ENCODE data around the gene EIF2AK2.

EIF2AK2 gene

DNA sequence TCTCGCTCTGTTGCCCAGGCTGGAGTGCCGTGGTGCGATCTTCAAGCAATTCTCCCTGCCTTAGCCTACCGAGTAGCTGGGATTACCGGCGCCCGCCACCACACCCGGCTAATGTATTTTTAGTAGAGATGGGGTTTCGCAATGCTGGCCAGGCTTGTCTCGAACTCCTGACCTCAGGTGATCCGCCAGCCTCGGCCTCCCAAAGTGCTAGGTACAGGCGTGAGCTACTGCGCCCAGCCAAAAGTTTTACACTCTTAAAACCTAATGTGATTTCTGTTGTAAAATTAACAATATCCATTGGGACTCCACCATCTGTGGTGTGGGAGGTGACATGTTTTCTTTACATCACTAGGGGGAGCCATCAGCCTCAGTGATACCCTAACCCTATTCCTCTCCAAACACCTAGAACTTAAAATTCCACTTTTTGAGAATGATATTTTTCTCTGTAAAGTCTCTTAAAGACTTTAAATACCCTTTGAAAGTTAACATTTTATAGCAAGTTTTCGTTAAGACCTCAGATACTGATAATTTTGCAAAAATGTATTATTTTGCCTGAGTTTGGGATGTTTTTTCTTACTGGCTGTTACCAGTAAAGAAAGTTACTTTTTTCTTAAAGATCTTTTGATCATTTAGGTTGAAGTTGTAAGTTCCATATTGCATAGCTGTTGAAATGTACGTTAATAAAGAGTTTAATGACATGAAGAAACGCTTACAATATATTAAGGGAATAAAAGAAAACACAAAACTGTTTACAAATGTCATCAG, 11.6 kb upstream of the EIF2AK2 start:
- DNase-seq = no peak

DNA sequence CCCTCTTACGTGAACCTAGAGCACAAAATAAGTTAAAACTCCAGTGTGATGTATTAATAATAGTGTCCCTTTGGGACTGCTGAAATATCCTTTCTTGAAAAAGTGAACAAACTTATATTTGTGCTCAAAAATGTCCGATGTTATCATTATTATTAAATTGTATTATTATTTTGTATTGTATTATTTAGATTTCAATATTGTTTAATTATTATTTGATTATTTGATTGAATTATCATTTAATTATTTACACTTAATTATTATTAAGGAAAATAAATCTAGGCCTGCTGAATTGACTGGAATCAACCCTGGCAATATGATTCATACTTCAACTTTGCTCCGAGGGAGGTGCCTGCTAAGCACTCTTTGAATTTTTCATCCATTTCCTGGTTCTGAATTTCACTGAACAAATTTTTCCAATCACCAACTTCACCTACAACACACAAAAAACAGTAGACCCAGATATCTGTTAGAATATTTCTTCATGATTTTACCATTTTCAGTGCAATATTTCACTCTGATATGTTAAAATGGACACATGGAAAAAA, 10.9 kb upstream of the EIF2AK2 start:
- DNase-seq = no peak

DNA sequence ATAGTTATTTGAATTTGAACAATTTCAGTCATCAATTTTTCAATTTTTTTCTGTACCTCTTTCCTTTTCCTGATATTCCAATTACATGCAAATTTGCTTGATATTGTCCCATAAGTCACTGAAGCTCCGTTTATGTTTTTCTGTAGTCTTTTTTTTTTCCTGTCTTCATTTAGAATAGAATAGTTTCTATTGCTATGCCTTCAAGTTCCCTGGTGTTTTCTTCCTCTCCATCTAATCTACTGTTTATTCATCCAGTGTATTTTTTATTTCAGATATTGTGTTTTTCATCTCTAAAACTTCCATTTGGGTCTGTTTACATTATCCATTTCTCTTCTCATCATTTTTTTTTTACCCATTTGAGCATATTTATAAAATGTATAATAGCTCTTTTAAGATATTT, 8.0 kb upstream of the EIF2AK2 start:
- DNase-seq = no peak

DNA sequence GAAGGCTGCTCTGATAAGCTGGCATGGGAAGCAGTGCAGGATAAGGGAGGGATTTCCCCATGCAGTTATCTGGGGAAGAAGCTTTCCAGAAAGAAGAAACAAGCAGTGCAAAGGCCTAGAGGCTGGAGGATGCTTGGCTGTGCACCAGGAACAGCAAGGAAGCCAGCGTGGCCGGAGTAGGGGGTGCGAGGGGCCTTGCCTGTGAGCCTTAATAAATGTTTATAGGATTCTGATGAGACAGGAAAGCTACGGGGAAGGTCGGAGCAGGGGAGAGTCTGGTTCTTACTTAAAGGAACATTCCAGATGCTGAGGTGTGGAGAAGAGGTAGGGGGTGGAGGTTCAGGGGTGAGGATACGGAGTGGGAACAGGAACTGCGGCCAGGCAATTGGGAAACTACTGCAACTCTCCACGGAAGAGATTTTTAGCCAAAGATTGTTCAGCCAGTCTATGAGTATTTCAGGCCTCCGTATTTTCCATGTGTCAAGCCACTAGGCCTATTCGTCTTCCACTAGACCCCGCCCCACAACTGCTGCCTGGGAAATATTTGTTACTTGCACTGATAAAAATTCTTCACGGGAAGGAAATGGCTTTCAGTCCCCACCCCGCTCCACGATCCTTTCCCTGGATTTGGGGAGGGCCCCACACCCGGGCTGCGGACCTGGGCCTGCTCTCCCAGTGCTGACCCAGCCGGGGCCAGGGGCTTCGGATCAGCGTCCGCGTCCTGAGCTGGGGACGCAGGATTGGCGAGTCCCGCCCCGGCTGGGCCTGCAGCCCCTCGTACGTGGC, 516 bp downstream of the EIF2AK2 start:
- no peak for DNase-seq

DNA sequence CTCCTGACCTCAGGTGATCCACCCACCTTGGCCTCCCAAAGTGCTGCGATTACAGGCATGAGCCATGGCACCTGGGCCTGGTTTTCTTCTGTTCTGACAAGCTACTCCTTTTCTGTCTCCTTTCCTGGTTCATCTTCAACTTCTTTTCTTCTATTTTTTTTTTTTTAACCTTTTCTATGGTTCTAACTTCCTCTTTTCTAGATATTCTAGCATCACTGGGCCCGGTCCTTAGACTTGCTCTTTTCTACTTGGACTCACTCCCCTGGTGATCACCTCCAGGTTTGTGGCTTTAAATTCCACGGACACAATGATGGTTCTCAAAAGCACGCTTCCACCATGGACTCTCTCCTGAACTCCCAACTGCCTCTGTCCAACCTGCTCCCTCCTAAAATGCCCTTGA, 2.0 kb downstream of the EIF2AK2 start:
- no peak for DNase-seq

DNA sequence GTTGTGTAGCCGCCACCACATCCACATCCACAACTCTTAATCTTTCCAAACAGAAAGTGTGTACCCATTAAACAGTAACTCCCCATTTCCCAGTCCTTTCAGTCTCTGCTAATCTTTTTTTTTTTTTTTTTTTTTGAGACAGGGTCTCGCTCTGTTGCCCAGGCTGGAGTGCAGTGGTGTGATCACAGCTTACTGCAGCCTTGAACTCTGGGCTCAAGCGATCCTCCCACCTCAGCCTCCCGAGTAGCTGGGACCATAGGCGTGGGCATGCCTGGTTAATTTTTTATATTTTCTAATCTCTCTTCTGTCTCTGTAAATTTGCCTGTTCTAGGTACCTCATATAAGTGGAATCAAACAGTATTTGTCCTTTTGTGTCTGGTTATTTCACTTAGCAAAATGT, 3.6 kb downstream of the EIF2AK2 start:
- no peak for DNase-seq

DNA sequence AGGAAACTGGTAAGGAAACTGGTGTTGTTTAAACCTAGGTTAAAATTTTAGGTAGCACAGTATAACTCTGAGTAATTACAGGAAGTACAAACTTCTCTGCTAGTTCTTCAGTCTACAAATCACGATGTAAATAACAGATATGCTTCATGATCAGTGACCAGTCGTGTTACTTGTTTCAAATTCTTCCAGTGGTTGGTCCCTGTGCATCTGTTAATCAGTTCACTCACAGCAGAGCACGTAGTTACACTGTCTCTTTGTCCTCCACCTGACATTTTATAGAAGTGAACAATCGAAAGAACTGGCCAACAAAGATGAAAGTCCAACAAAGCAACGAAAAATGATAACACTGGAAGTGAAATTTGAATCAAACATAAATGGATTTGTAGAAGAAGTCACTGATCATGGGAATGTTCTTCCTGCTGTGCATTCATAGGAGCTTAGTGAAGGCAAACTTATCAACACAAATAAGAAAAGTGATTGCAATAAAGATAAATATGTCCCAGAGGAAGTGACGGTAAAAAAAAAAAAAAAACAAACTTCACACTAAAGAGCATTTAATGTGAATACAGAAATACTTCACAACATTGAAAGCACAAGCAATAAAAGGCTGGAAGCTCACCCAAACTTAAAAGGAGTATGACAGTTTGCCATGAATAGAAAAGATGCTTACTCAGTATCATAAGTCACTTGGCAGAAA, 7.0 kb downstream of the EIF2AK2 start:
- DNase-seq = no peak

DNA sequence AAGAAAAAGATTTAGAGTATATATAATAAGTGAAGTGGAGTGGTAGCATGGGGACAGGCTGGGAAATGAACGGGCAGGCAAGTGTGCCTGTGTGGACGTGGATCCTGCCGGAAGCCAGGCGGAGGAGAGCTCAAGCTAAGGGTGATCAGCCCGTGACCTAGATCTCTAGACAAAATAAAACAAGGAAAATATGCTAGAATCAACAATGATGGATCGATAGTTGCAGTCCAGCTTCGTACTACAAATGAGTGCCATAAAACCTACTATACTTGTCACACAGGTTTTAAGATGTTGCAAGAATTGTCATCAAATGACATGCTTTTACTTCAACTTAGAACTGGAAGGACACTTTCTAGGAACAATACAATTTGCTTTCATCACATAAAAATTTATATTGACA, 8.5 kb downstream of the EIF2AK2 start:
- DNase-seq = no peak

DNA sequence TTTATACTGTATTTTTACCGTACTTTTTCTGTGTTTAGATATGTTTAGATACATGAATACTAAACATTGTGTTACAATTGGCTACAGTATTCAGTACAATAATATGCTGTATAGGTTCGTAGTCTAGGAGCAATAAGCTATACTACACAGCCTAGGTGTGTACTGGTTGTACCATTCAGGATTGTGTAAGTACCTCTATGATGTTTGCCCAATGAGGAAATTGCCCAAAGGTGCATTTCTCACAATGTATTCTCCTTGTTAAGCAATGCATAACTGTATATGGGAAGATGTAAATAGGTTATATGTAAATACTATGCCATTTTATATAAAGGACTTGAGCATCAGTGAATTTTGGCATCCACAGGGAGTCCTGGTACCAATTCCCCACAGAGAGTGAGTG, 10.7 kb downstream of the EIF2AK2 start:
- DNase-seq = no peak

DNA sequence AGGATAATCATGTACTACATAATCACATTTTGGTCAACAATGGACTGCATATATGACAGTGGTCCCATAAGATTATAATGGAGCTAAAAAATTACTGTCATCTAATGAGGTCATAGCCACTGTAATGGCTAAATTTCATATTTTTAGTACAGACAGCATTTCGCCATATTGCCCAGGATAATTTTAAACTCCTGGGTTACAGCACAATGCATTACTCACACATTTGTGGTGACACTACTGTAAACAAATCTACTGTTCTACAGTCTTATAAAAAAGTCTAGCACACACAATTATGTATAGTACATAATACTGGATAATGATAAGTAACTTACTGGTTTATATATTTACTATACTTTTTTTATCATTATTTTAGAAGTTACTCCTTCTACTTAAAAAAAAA, 12.8 kb downstream of the EIF2AK2 start:
- DNase-seq = no peak

DNA sequence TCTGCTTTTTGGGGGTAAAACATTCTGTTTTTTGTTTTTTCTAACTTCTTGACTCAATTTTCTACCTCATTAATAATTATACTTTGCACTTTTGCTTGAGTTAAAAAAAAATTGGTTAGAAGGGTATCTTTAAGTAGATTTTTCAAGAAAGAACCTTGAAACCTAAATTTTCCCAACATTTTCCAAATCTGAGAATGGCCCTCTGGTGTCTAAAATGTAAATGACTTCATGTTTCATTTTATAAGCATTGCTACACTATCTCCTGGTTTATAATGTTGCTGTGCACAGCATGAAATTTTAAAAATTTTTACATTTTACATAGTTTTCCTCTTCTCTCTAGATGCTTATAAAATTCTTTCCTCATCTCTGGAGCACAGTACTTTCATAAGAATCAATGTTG, 14.2 kb downstream of the EIF2AK2 start:
- DNase-seq = no peak

DNA sequence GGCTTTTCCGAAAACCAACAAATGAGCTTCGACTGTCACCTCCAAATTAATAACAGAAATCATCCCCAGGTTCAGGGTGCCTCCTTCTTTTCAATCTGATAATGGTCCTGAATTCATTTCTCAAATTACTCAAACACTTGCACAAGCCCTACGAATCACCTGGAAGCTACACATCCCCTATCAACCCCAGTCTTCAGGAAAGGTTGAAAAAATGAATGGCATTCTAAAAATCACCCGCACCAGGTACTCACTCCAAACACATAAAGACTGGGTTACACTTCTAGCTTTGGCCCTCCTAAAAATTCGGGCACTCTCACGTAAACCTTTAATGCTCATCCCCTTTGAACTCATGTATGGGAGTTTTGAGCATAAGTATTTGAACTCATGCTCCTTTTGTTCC, 23.9 kb downstream of the EIF2AK2 start:
- DNase-seq = no peak

DNA sequence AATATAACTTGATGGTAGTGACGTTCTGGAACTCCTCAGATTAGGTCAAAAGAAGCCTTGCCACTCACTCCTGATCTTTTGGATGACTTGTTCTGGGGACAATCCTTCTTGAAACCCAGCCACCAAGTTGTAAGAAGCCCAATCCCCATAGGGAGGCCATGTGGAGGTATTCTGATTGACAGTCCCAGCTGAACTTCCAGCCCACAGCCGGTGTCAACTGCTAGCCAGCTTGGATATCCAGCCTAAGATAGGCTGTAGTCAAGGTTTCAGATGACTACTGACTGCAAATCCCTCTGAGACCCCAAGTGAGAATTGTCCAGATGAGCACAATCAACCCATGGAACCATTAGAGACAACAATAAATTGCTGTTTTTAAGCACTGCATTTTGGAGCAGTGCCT, 31.4 kb downstream of the EIF2AK2 start:
- no peak for DNase-seq

DNA sequence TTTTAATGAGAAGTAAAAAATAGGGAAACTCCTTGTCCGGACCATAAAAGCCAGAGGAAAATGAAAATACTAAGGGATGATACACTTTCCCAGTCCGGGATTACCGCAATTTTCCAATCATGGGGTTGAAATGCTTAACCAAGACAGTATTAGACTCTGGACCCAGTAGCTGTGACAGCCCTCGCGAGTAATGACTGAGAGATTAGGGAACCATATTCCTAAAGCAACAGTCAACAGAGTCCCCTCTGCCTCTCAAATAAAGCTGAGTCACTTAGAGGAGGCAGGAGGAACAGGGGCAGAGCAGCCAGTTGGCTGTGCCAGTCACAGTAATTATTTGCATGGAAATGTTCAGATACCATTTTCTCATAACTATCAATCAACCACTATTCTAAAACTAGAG, 37.6 kb downstream of the EIF2AK2 start:
- DNase-seq = no peak

DNA sequence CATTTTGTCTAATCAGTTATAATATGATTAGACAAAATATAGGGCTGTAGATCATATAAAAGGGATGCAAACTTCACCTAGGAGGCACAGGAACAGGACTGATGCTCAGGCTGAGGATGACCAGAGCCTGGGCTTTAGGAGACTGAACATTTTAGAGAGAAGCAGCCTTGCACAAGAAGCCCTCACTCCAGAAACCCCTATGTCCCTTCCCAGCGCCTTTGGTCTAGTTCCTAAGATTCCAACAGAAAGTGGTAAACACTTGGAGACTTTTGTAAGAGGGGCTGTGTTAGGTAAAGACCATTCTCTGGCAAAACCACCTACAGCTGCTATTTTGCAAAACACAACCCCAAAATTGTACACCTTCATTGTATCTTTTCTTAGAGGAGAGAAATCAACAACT, 39.2 kb downstream of the EIF2AK2 start:
- no peak for DNase-seq

DNA sequence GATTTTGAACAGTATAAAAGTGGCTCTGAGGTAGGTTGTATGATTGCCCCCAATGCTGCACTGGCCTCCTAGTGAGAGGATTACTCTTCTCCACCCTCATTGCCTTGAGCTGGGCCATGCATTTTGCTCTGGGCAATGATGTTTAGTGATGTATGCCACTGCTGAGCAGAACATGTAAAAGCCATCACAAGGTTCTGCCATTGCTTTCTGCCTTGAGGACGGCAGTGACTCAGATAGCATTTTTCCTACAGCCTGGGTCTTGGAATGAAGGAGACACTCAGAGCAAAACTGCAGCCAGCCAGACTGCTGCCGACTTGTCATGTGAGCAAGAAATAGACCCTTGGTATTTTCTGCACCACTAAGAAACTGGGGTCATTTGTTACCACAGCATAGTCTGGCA, 44.8 kb downstream of the EIF2AK2 start:
- DNase-seq = no peak

DNA sequence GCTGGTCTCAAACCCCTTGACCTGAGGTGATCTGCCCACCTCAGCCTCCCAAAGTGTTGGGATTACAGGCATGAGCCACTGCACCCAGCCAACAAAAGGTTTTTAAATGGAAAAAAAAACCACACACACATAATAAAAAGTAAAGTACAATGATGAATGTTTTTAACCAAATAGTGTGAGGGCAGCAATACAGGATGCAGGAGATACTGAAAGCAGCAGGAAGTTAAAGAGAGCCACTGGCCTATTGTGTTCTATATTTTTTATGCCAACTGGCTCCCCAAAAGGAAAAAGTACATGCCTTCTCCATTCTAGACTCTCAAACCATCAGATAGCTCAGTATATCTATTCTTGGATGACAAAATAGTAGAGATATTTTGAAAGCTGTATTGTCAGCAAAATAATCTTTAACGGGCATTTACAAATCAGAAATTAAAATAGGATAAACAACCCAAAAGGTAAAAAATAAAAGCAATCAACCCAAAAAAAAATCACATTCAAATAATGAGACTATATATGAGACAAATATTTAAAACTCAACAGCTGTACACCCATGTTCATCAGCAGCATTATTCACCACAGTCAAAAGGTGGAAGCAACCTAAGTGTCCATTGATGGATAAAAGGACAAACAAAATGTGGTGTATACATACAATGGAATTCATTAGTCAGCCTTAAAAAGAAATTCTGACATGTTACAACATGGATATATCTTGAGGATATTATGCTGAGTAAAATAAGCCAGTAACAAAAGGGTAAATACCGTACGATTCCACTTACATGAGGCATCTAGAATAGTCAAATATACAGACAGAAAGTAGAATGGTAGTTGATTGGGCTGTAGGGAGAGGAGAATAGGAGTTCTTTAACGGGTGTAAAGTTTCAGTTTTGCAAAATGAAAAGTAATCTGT, 46.2 kb downstream of the EIF2AK2 start:
- DNase-seq = no peak

DNA sequence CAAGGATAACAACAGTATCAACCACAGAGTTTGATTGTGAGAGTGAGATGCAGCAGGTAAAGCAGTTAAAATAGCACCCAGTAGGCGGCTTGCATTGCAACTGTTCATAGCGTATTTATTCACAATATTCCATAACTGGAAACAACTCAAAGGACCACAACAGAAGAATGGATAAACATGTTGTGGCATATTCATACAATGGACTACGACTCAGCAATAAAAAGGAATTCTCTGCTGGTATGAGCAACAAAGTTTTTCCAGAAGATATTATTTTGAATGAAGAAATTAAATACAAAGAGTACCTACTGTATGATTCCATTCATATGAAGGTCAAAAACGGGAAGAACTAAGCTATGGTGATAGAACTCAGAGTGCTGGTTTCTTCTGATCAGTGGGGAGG, 47.3 kb downstream of the EIF2AK2 start:
- DNase-seq = no peak

DNA sequence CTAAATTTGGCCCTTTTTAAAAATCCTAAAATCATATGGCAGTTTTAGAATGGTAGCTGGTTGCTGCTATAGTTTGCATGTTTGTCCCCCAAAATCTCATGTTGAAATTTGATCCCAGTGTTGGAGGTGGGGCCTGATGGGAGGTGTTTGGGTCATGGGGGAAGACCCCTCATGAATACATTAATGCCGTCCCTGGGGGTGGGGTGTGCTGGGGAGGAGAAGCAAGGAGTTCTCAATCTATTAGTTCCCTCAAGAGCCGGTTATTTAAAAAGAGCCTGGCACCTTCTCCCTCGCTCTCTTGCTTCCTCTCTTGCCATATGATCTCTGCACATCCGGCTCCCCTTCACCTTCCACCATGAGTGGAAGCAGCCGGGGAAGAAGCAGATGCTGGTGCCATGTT, 51.6 kb downstream of the EIF2AK2 start:
- DNase-seq = no peak

DNA sequence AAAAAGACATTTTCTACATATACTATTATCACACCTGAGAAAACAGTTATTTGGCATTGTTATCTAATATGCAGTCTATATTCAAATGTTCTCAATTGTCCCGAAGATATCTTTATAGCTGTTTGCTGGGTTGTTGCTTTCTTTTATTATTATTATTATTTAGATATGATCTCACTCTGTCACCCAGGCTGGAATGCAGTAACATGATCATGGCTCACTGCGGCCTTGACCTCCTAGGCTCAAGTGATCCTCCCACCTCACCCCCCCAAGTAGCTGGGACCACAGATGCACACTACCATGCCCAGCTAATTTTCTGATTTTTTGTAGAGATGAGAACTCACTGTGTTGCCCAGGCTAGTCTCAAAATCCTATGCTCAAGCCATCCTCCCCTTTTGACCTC, 52.6 kb downstream of the EIF2AK2 start:
- DNase-seq = no peak

DNA sequence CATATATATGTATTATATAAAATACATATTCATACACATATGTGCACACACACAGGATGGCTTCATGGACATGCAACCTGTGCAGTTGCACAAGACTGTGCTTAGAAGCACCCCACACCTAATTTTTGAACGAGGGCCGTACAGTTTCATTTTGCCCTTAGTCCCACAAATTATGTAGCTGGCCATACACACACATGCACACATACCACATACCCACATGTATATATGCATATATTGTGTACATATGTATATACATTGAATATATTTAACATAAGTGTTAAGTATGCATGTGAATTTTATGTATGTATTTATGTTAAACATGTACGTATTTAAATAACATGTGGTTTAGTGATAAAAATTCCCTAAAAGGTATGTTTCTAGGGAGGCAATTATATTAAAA, 54.2 kb downstream of the EIF2AK2 start:
- DNase-seq = no peak

DNA sequence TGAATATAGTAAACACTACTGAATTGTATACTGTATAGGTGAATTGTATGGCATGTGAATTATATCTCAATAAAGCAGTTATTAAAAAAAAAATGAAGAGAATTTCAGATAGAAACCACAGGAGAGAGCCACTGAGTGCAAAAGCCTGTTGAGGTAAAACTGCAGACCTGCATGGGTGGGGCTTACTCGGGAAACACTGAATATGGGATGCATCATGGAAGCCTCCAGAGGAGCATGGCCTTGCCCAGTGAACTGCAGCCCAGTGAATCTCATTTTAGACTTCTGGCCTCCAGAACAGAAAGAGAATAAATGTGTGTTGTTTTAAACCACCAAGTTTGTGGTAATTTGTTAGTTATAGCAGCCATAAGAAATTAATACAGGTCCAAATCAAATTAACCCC, 56.7 kb downstream of the EIF2AK2 start:
- no peak for DNase-seq
